ENCODE data around the gene KCNAB2.

DNA sequence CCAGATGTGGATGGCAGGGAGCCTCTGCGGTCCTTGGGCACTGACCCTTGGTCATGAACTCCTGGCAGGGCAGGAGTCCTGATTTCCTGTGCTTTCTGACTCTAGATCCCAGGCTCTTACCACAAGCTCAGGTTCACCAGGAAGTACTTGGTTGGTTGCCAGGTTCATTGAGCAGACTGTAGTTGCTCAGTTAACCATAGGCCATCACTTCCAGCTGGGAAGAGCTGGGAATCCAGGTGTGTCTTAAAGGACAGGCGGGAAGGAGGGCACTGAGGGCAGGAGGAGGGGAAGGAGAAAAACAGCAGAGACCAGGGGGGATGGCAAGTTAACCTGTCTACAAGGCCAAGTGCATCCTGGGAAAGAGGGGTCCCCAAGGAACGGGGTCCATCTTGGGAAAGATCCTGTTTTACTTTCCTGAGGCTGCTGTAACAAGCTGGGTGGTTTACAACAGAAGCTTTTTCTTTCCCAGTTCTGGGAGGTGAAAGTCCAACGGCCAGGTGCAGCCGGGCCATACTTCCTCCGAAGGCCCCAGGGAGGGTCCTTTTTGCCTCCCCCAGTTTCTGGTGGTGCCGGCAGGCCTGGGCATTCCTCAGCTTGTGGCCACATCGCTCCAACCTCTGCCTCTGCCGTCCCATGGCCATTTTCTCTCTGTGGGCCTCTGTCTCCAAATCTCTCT, 11.6 kb downstream of the KCNAB2 start:
- TF ChIP-seq, protein P1, sequence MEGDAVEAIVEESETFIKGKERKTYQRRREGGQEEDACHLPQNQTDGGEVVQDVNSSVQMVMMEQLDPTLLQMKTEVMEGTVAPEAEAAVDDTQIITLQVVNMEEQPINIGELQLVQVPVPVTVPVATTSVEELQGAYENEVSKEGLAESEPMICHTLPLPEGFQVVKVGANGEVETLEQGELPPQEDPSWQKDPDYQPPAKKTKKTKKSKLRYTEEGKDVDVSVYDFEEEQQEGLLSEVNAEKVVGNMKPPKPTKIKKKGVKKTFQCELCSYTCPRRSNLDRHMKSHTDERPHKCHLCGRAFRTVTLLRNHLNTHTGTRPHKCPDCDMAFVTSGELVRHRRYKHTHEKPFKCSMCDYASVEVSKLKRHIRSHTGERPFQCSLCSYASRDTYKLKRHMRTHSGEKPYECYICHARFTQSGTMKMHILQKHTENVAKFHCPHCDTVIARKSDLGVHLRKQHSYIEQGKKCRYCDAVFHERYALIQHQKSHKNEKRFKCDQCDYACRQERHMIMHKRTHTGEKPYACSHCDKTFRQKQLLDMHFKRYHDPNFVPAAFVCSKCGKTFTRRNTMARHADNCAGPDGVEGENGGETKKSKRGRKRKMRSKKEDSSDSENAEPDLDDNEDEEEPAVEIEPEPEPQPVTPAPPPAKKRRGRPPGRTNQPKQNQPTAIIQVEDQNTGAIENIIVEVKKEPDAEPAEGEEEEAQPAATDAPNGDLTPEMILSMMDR (IDR thresholded peaks at IDR 0.05; ENCODE audit: insufficient read depth, low read depth, low read length), result no peak
- no peak for TF ChIP-seq EZH2 (IDR thresholded peaks at IDR 0.05; ENCODE audit: insufficient read depth, low read length)

Measured in astrocyte (in vitro differentiated cells and primary cell).